Natural killer cell (primary cell): ENCODE data around the gene MED20. TPM values are rescaled to one million over a fixed set of nuclear protein-coding genes. Genes with fewer than 3 reads are reported as not detected.

Experiments
- ATAC-seq, 3 donors: fragments of 150-1000 bp in 2 of 3; fragments of 200-7000 bp in 1 of 3; cut with Tn5 transposase; 1 replicate in 1 of 3; 2 replicates in 2 of 3; pipeline ENCODE4 v1.10.0; 2021; ENCODE audit warnings: mild to moderate bottlenecking in 2 of 3, moderate library complexity in 2 of 3
- DNase-seq, 2 donors: peaks; one replicate each; pipeline versions ENCODE4 v3.0.0 to v3.0.0-alpha.2; 2013 to 2021; ENCODE audit warnings: mixed read lengths in 1 of 2
- H3K27ac ChIP-seq: one replicate; pipeline ENCODE4 v1.5.1; 2013; ENCODE audit warnings: mild to moderate bottlenecking, low read length
- H3K27me3 ChIP-seq: one replicate; pipeline ENCODE4 v1.6.1; 2013; ENCODE audit warnings: low read length; ENCODE audit not compliant: control insufficient read depth, insufficient read depth
- H3K36me3 ChIP-seq: one replicate; pipeline ENCODE4 v1.6.1; 2013; ENCODE audit warnings: low read length; ENCODE audit not compliant: control insufficient read depth, insufficient read depth
- H3K4me1 ChIP-seq: one replicate; pipeline ENCODE4 v1.6.1; 2013; ENCODE audit warnings: low read length; ENCODE audit not compliant: control insufficient read depth, insufficient read depth
- H3K4me3 ChIP-seq: one replicate; pipeline ENCODE4 v1.5.1; 2013; ENCODE audit warnings: low read length
- H3K9me3 ChIP-seq: one replicate; pipeline ENCODE4 v1.6.1; 2013; ENCODE audit warnings: low read length; ENCODE audit not compliant: control insufficient read depth, insufficient read depth
- H3K27ac Mint-ChIP-seq, 2 donors: one replicate each; pipeline ENCODE4 v1.8.0; 2022; ENCODE audit warnings: mild to moderate bottlenecking in 2 of 2, mixed read lengths in 2 of 2, moderate library complexity in 1 of 2
- H3K27me3 Mint-ChIP-seq, 2 donors: one replicate each; pipeline ENCODE4 v1.8.0; 2022; ENCODE audit warnings: low read depth in 2 of 2, mixed read lengths in 2 of 2
- H3K36me3 Mint-ChIP-seq: one replicate; pipeline ENCODE4 v1.8.0; 2022; ENCODE audit warnings: mixed read lengths
- H3K4me1 Mint-ChIP-seq, 2 donors: one replicate each; pipeline ENCODE4 v1.8.0; 2022; ENCODE audit warnings: mixed read lengths in 2 of 2
- H3K4me3 Mint-ChIP-seq: one replicate; pipeline ENCODE4 v1.8.0; 2022; ENCODE audit warnings: mild to moderate bottlenecking, moderate library complexity, mixed read lengths
- H3K9me3 Mint-ChIP-seq, 2 donors: one replicate each; pipeline ENCODE4 v1.8.0; 2022; ENCODE audit warnings: mixed read lengths in 2 of 2
- CTCF ChIP-seq: fragments of 200-600 bp; IDR thresholded peaks from one replicate; pipeline ENCODE4 v1.8.0; 2022; ENCODE audit warnings: antibody characterized with exemption
- WGBS: methylation state at CpG from one replicate; pipeline ENCODE4 v1.1.7; 2013; ENCODE audit warnings: missing lambda C conversion rate; ENCODE audit not compliant: insufficient coverage; 5-methylcytosine and 5-hydroxymethylcytosine counted together
- intact Hi-C: fragments of 100-400 bp; cut with micrococcal nuclease; formaldehyde crosslinking; loops from one replicate; pipeline ENCODE4 v1.14.2; 2022
- total RNA-seq, 4 donors: library from RNA; stranded (reverse); fragments of 120-200 nt in 1 of 4; gene quantifications; one replicate each; pipeline versions ENCODE4 v1.2.3 to v1.2.4, GENCODE V29; 2013 to 2022

MED20 gene
- total RNA-seq, 3 donors from 2014 or later (not counting 1 experiment from before 2014, with no cell fraction given): 6.4 to 15.2 (median 15.0) TPM

- no peaks in the 10 kb centered on the region for H3K9me3 ChIP-seq
- H3K9me3 Mint-ChIP-seq: no peaks in the 10 kb centered on the region
- peaks cover 7% of the 10 kb centered on the region for H3K36me3 Mint-ChIP-seq
- H3K4me3 Mint-ChIP-seq: peak overlapping the region; percentile 97
- H3K27ac Mint-ChIP-seq: peak overlapping the region; percentile 88 to 95
- 4% methylated on average over 4 of the region's 4 CpGs for WGBS
- ATAC-seq (peak in 1 of 3 donors; percentile 14), DNase-seq (peak in 1 of 2 donors; percentile 81)
- H3K4me1 ChIP-seq: peaks cover 86% of the 10 kb centered on the region
- peaks cover 45% of the 10 kb centered on the region for H3K36me3 ChIP-seq
- H3K27me3 Mint-ChIP-seq: no peaks in the 10 kb centered on the region
- TF ChIP-seq CTCF: no peak
- no peaks in the 10 kb centered on the region for H3K27me3 ChIP-seq
- peak overlapping the region; percentile 92 for H3K4me3 ChIP-seq
- peak overlapping the region; percentile 61 for H3K27ac ChIP-seq
- peaks cover 74 to 83% of the 10 kb centered on the region in 2 donors for H3K4me1 Mint-ChIP-seq
- intact Hi-C loops: loop anchor here (2.0 to 5.0 kb wide), 3 partner anchors 34 to 206 kb away; partner anchors contain the start of gene PRICKLE4
Measured at GRCh38 chr6:41937861-41938574, 17.1 kb upstream of the MED20 start.

- peaks cover 7% of the 10 kb centered on the region for H3K36me3 Mint-ChIP-seq
Measured at GRCh38 chr6:41937472-41937860, 16.5 kb upstream of the MED20 start.

GRCh38 chr6:41936073-41936837 lies 15.3 kb upstream of the MED20 start:
- intact Hi-C loops: loop anchor here (1.0 to 5.0 kb wide), 8 partner anchors 15 to 204 kb away; partner anchors contain the start of genes BYSL, MED20, PRICKLE4 and USP49
- DNase-seq (peak; percentile 68 to 92), ATAC-seq (peak; percentile 82 to 93 (median 89))
- TF ChIP-seq CTCF: peak; percentile 65
- H3K36me3 Mint-ChIP-seq: peaks cover 7% of the 10 kb centered on the region
- peak overlapping the region; percentile 10 for H3K4me3 ChIP-seq
- H3K27me3 ChIP-seq: no peaks in the 10 kb centered on the region
- H3K36me3 ChIP-seq: peaks cover 62% of the 10 kb centered on the region
- peak overlapping the region; percentile 57 for H3K27ac ChIP-seq
- peaks cover 80 to 89% of the 10 kb centered on the region in 2 donors for H3K4me1 Mint-ChIP-seq
- H3K9me3 ChIP-seq: no peaks in the 10 kb centered on the region
- peaks cover 86% of the 10 kb centered on the region for H3K4me1 ChIP-seq
- peak overlapping the region; percentile 88 to 95 for H3K27ac Mint-ChIP-seq
- peak overlapping the region; percentile 97 for H3K4me3 Mint-ChIP-seq
- 21% methylated on average over 10 of the region's 10 CpGs for WGBS
- H3K27me3 Mint-ChIP-seq: no peaks in the 10 kb centered on the region
- no peaks in the 10 kb centered on the region for H3K9me3 Mint-ChIP-seq

More at GRCh38 chr6:41937472-41937860, 16.5 kb upstream of the MED20 start:
- peaks cover 76 to 86% of the 10 kb centered on the region in 2 donors for H3K4me1 Mint-ChIP-seq
- H3K9me3 ChIP-seq: no peaks in the 10 kb centered on the region
- peak overlapping the region; percentile 97 for H3K4me3 Mint-ChIP-seq
- H3K4me3 ChIP-seq: no peak overlapping the region
- DNase-seq: no peak
- H3K9me3 Mint-ChIP-seq: no peaks in the 10 kb centered on the region
- peaks cover 50% of the 10 kb centered on the region for H3K36me3 ChIP-seq
- intact Hi-C loops: loop anchor here (2.0 to 5.0 kb wide), 3 partner anchors 35 to 205 kb away; partner anchors contain the start of gene PRICKLE4
- ATAC-seq: no peak
- WGBS: 66% methylated on average over 2 of the region's 2 CpGs
- no peaks in the 10 kb centered on the region for H3K27me3 ChIP-seq
- peaks cover 85% of the 10 kb centered on the region for H3K4me1 ChIP-seq
- peak overlapping the region; percentile 88 to 95 for H3K27ac Mint-ChIP-seq
- H3K27ac ChIP-seq: peak overlapping the region; percentile 61
- H3K27me3 Mint-ChIP-seq: no peaks in the 10 kb centered on the region
- TF ChIP-seq CTCF: no peak
